Right renal pelvis (tissue), 4 donors: ENCODE measurements around the gene MIS18BP1. TPM values are rescaled to one million over a fixed set of nuclear protein-coding genes. Genes with fewer than 3 reads are reported as not detected.
A peak's percentile ranks its signal among the peaks of the same experiment; 100 is the strongest.
"Not testable (repeated sequence)": the region's sequence is repeated elsewhere in the genome, so short reads cannot be mapped to it uniquely, and the experiment has no call there.

Experiments
- DNase-seq, 4 donors: peaks; one replicate each; pipeline ENCODE4 v3.0.0-alpha.2; 2013; ENCODE audit warnings: low read depth in 4 of 4, low spot score in 3 of 4, missing footprints in 1 of 4
- polyA plus RNA-seq, 4 donors: library from polyadenylated mRNA; unstranded; fragments of 120-200 nt; gene quantifications; one replicate each; pipeline ENCODE4 v1.2.1, GENCODE V29; 2013; ENCODE audit not compliant: insufficient read length in 4 of 4

Gene MIS18BP1
- 10 to 100 TPM; 30.6 to 44.6 (median 38.3) TPM for polyA plus RNA-seq

DNA sequence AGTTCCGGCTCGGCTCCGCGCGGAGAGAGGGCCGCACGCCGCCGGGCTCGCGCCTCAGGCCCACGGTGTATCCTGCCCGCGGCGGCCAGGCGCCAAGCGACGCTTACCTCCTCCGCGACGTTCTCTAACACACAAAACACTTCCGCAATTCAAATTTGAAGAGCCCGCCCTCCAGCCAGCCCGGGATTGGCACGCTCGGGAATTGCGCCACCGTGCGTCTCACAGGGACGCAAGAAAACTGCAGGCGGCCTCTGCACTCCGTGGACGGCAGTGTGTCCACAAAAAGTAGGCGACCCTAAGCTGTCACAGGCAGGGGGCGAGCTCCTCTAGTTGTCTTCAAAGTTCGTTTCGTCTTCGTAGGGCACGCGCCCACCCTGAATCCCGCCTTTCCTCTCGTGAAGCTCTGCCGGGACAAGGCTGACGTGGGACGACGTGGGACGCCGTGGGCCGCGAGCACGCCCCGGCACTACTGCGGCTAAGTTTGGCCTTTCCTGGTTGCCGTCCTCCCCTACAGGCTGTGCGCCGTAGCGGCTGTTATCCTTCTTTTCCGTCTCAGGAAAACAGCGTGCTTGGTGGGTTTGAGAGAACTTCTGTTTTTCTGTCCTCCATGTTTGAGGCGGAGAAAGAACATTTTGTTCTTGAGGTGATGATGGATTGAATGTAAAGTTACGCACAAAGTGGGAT, at the start of gene MIS18BP1:
MIS18BP1 (minus strand) TSS at position 133 of the 684 bp plus-strand sequence. CDS start 5,916 bp downstream, outside the sequence.
- peak; percentile 93 to 95 (median 94) for DNase-seq

DNA sequence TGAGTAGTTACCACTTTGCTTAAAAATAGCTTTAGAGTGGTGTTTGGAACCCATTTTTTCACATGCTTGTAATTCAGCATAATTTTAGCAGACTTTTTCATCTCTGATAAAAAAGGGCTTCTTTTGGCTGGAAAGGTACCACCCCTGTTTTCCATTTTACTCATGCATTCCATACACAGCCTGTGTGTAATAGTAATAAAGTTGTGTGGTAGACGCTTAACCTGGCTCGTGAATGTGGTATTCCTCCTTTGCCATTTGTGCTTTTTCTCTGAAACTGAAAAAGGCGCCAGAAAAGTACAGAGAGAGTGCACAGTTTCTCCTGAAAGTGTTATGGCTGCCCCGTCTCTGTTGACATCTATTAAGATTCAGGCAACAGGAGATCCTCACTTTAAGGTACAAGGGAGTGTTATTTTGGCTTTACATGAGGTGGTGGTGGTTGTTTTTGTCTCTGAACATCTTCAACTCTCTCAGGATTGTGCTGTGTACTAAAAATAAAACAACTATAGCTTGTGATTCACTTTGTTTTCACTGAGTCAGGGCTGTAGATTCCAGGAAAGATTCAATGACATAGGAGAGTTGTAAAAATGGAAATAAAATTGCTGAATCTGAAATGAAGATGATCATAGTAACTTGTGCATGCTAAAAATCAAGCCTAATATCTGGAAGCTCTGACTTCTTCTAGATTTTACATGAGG, 45.6 kb upstream of the MIS18BP1 start:
- DNase-seq, result no peak

- DNase-seq, result not testable (repeated sequence)
These were observed 41.8 kb upstream of the MIS18BP1 start for GRCh38 chr14:45294796-45295195.

GRCh38 chr14:45290547-45290946, 37.5 kb upstream of the MIS18BP1 start:
- DNase-seq, result no peak

DNA sequence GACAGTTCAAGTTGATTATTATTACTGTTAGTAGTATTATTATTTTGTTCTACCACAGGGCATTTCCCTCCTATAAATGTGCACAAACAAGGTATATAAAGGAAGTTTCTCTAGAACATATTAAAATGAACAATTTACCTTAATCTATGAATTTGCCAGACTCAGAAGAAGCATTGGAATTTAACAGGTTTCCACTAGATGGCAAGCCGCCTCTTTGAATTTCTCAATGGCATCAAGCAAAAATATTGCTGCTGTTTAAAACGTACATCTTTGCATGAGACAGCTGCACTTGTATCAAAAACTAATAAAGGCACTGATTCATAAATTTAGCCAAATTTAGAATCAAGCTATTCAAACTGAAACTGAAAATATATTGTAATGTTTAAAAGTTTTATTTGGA, 34.6 kb upstream of the MIS18BP1 start:
- no peak for DNase-seq

DNA sequence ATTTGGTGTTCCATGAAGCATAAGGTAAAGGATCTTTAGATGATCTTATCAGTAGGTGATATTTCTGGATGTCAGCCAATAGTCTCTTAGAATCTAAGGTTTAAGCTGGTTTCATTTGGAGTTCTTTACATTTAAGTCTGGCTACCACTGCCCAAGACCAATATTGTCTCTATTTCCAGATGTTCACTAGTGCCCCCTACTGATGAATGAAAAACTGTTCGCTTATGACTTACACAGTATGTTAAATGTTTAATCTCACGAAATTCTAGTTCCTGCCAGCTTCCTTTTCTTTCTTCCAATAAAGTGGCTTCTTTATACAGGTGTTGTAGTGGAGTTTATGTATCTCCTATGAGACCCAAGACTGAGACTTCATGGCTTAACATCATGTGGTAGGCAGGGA, 31.8 kb upstream of the MIS18BP1 start:
- no peak for DNase-seq

GRCh38 chr14:45281731-45282400, 28.9 kb upstream of the MIS18BP1 start:
- DNase-seq, result not testable (repeated sequence)

- DNase-seq, result no peak
These were observed 19.0 kb upstream of the MIS18BP1 start for GRCh38 chr14:45271858-45272537.

DNA sequence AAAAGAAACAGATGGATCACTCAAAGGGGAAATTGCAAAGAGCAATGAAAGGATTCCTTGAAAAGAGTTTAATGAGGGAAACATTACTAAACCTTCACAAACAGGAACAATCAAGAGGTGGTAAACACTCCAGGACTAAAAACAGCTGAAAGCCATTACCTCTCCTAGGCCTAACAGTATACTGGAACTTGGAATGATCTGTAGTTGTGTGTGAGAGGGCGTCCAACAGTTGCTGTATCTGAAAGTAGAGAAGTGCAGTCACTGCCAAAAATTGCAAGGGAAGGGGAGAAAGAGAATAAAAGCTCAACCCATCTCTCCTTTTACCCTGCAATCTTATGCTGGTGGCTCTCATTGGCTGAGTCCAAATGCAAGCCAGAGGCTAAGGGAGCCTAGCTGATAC, 17.0 kb upstream of the MIS18BP1 start:
- no peak for DNase-seq

DNA sequence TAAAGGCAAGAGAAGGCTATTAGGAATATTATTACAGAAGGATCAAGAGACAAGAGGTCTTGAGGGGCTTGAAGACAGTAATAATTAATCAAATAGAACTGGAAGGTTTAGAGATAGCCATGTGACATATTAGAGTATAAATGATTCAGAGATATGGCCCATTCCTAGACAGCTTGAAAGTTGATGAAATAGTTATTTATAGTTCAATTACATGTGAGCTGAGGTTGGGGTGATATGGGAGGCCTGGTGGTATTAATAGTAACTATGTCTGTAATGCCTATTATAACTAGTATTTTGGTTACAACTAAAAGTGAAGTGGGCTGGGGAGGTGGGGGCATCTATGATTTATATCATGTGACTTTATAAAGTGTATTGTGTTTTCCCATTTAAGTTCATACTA, 14.1 kb upstream of the MIS18BP1 start:
- DNase-seq, result no peak

GRCh38 chr14:45262637-45263036, 9.6 kb upstream of the MIS18BP1 start:
- DNase-seq, result no peak

DNA sequence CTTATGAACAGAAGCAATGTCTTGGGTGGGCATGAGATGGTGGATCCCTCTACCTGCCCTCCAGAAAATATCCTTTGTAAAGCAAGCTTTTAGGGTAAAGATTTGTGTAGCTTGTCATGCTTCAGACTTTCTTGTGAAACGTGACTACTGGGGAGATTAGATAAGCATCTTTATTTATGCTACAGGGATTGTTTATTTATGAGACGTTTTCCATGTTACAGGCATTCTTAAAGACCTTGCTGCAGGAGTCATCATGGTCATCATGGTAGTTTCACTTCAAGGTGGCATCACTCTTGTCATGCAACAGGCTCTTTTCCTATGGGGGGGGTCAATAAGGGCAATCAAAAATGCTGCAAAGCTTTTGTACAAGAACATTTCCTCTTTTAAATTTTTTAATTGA, 8.2 kb upstream of the MIS18BP1 start:
- DNase-seq, result no peak

GRCh38 chr14:45258805-45259204, 5.8 kb upstream of the MIS18BP1 start:
- DNase-seq, result no peak

- DNase-seq, result no peak
These were observed 5.1 kb upstream of the MIS18BP1 start for GRCh38 chr14:45258073-45258472.

DNA sequence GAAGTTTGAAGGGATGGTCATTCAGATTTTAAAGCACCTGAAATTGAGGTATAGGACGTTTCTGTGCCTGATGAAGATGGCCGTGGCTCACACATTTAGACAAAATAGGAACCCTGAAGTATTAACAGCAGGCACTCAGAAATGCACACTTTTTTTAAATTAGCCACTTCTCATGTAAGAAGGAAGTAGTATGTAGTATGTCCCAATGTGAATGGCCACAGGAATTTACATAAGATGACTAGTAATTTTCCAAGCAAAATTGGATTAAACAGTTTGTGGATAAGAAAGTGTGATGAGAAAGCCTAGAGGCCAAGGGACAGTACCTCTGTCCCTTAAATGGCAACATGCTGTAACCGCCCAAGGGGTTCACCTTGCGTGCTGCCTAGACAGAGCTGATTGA, 1.8 kb upstream of the MIS18BP1 start:
- no peak for DNase-seq

- DNase-seq, result no peak
These were observed 830 bp upstream of the MIS18BP1 start for GRCh38 chr14:45253754-45254310.

DNA sequence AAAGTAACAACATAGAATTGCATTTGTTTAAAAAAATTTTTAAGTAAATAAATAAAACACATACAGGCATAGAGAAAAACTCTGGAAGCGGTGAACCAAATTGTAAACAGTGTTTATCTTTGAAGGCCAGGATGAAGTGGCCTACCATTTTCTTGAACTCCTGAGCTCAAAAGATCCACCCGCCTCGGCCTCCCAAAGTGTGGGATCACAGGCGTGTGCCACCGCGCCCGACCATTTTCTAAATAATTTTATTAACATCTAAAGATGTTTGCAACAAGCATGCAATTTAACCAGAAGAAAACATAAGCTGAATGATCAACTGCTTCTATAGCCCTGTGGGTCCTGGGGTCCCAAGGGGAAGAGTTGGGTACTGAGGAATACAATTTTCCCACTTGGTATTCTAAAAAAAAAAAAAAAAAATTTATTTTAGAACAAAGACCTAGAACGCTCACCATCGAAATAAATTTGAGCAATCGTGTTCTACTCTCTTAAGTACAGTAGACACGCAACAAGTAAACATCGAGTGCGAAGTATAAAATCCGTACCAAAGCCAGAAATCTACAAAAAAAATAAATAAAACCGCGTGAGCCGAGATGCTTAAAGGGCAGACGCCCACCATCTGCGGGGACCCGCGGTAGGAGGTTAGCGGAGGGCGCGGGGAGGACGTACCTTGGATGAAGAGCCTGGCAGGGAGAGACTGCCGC, 484 bp downstream of the MIS18BP1 start:
- DNase-seq, result no peak

- DNase-seq, result no peak
These were observed 1.1 kb downstream of the MIS18BP1 start for GRCh38 chr14:45251912-45252311.

DNA sequence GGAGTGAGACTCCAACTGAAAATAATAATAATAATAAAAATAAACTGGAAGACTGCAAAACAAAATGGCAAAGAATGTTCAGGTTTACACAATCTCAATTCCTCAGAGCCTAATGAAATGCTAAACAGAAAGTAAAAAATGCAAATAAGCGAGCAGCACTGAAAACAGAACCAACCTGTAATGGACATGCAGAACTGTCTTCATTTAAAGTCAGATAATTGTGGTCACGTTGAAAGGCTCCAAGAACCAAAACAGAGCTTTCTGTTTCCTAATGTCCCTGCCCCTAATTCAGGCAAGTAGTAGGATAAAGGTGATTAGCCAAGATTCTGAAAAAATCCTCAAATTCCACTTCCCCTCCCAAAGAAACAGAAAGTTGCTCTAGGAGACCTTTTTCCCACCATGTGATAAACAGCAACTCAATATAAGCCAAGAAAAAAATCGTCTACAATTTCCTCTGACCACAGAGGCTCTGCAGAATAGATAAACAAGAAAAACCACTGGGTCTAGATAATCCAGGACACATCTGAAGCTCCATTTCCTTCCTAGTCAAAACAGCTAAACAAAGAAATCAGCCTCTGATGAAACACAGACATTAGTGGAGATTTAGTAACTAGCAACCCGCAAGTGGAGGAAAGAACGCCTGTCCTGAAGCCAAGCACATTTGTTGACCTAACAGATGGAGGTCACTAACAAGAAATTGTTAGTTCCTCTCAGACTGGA, 3.0 kb downstream of the MIS18BP1 start:
- no peak for DNase-seq
